ENCODE measurements around the gene BTN3A1.

BTN3A1 gene

GRCh38 chr6:26464416-26465131, 62.5 kb downstream of the BTN3A1 start:
- no peaks in the 10 kb centered on the region for H3K27me3 ChIP-seq (ENCODE audit: insufficient read depth, poor library complexity, severe bottlenecking)

More at GRCh38 chr6:26464416-26465131, 62.5 kb downstream of the BTN3A1 start:
- H3K4me3 ChIP-seq (replicated peaks; ENCODE audit: insufficient read depth, low read length) = no peak overlapping the region
- H3K27ac ChIP-seq (replicated peaks) = no peak overlapping the region
- TF ChIP-seq CTCF (IDR thresholded peaks at IDR 0.05; ENCODE audit: insufficient read depth, low read length) (no peak), POLR2AphosphoS5 (IDR thresholded peaks at IDR 0.05; ENCODE audit: low read depth) (no peak), SPI1 (IDR thresholded peaks at IDR 0.05; ENCODE audit: borderline replicate concordance, low read depth) (no peak), REST (IDR thresholded peaks at IDR 0.05; ENCODE audit: insufficient replicate concordance, low read depth) (no peak), GABPA (IDR thresholded peaks at IDR 0.05; ENCODE audit: low read depth) (no peak)
- no peak for DNase-seq (ENCODE audit: low read depth in 1 of 2, low spot score in 1 of 2)
